SK-N-SH treated with all-trans-retinoic acid at 6 μM for 48 hours (cell line): ENCODE measurements around the gene SLC41A3.

Experiments used
- ATAC-seq: fragments of 200-7000 bp; cut with Tn5 transposase; 3 replicates; pipeline ENCODE4 v1.9.1; 2020; ENCODE audit warnings: mild to moderate bottlenecking, moderate library complexity
- ARNTL ChIP-seq: fragments of 450-650 bp; formaldehyde crosslinking; IDR thresholded peaks from 2 replicates; pipeline ENCODE4 v1.5.0; 2020; ENCODE audit warnings: low read depth, mild to moderate bottlenecking, moderate library complexity, borderline replicate concordance
- BACH2 ChIP-seq: fragments of 250-450 bp; sonication (Bioruptor Pico); IDR thresholded peaks from 2 replicates; pipeline ENCODE4 v1.9.0; 2021; ENCODE audit warnings: mild to moderate bottlenecking, borderline replicate concordance
- CREB5 ChIP-seq: fragments of 250-450 bp; sonication (Bioruptor Pico); IDR thresholded peaks from 2 replicates; pipeline ENCODE4 v1.5.1; 2020; ENCODE audit warnings: low read depth, mild to moderate bottlenecking, moderate library complexity
- CSDC2 ChIP-seq: fragments of 250-450 bp; sonication (Bioruptor Pico); IDR thresholded peaks from 2 replicates; pipeline ENCODE4 v1.5.0; 2020; ENCODE audit warnings: mild to moderate bottlenecking, moderate library complexity
- CSRNP3 ChIP-seq: fragments of 250-450 bp; sonication (Bioruptor Pico); IDR thresholded peaks from 2 replicates; pipeline ENCODE4 v1.5.1; 2021; ENCODE audit warnings: mild to moderate bottlenecking, moderate library complexity
- ESRRG ChIP-seq: fragments of 250-450 bp; sonication (Bioruptor Pico); IDR thresholded peaks from 2 replicates; pipeline ENCODE4 v1.6.1; 2021; ENCODE audit warnings: mild to moderate bottlenecking
- GLIS3 ChIP-seq: fragments of 250-450 bp; sonication (Bioruptor Pico); IDR thresholded peaks from 2 replicates; pipeline ENCODE4 v1.5.0; 2020; ENCODE audit warnings: mild to moderate bottlenecking, moderate library complexity
- ISL1 ChIP-seq: fragments of 250-450 bp; sonication (Bioruptor Pico); IDR thresholded peaks from 2 replicates; pipeline ENCODE4 v2.1.2; 2022; ENCODE audit warnings: mild to moderate bottlenecking, moderate library complexity
- OSR1 ChIP-seq: fragments of 250-450 bp; sonication (Bioruptor Pico); IDR thresholded peaks from 2 replicates; pipeline ENCODE4 v1.8.0; 2022; ENCODE audit warnings: moderate library complexity, mild to moderate bottlenecking, inconsistent platforms
- PATZ1 ChIP-seq: fragments of 250-450 bp; sonication (Bioruptor Pico); IDR thresholded peaks from 2 replicates; pipeline ENCODE4 v1.8.0; 2020; ENCODE audit warnings: mild to moderate bottlenecking, moderate library complexity, borderline replicate concordance
- POU6F1 ChIP-seq: fragments of 250-450 bp; sonication (Bioruptor Pico); IDR thresholded peaks from 2 replicates; pipeline ENCODE4 v1.8.0; 2021; ENCODE audit warnings: low read depth, mild to moderate bottlenecking, moderate library complexity, borderline replicate concordance
- PPARA ChIP-seq: fragments of 250-450 bp; sonication (Bioruptor Pico); IDR thresholded peaks from 2 replicates; pipeline ENCODE4 v1.5.0; 2020; ENCODE audit warnings: mild to moderate bottlenecking, borderline replicate concordance
- SNAI2 ChIP-seq: fragments of 250-450 bp; sonication (Bioruptor Pico); IDR thresholded peaks from 2 replicates; pipeline ENCODE4 v1.5.0; 2020; ENCODE audit warnings: mild to moderate bottlenecking, moderate library complexity
- TCF4 ChIP-seq: fragments of 250-450 bp; sonication (Bioruptor Pico); IDR thresholded peaks from 2 replicates; pipeline ENCODE4 v1.8.0; 2021; ENCODE audit warnings: mild to moderate bottlenecking, moderate library complexity, borderline replicate concordance
- TOX ChIP-seq: fragments of 250-450 bp; sonication (Bioruptor Pico); IDR thresholded peaks from 2 replicates; pipeline ENCODE4 v1.8.0; 2021; ENCODE audit warnings: mild to moderate bottlenecking, moderate library complexity, borderline replicate concordance
- TSHZ2 ChIP-seq: fragments of 250-450 bp; sonication (Bioruptor Pico); IDR thresholded peaks from 2 replicates; pipeline ENCODE4 v1.5.0; 2020; ENCODE audit warnings: mild to moderate bottlenecking, moderate library complexity
- ZC3H10 ChIP-seq: fragments of 250-450 bp; sonication (Bioruptor Pico); IDR thresholded peaks from 2 replicates; pipeline ENCODE4 v1.5.1; 2021; ENCODE audit warnings: mild to moderate bottlenecking, moderate library complexity
- ZFP30 ChIP-seq: fragments of 450-650 bp; formaldehyde crosslinking; IDR thresholded peaks from 2 replicates; pipeline ENCODE4 v1.5.0; 2022; ENCODE audit warnings: mild to moderate bottlenecking, moderate library complexity
- ZNF565 ChIP-seq: fragments of 450-650 bp; formaldehyde crosslinking; conservative IDR thresholded peaks from 2 replicates; pipeline ENCODE4 v1.5.0; 2020; ENCODE audit warnings: low read depth, mild to moderate bottlenecking, moderate library complexity
- ZNF70 ChIP-seq: fragments of 450-650 bp; formaldehyde crosslinking; IDR thresholded peaks from 2 replicates; pipeline ENCODE4 v1.5.0; 2020; ENCODE audit warnings: mild to moderate bottlenecking, moderate library complexity
- ZNF8 ChIP-seq: fragments of 450-650 bp; formaldehyde crosslinking; IDR thresholded peaks from 2 replicates; pipeline ENCODE4 v1.5.0; 2020; ENCODE audit warnings: mild to moderate bottlenecking, moderate library complexity

SLC41A3 gene

GRCh38 chr3:126087552-126088175 lies 3.7 kb upstream of the SLC41A3 start:
- TF ChIP-seq ESRRG (CRISPR knock-in tag) (no peak), ZNF70 (CRISPR knock-in tag) (no peak), ZNF8 (CRISPR knock-in tag) (no peak), PPARA (CRISPR knock-in tag) (no peak), ISL1 (no peak), TSHZ2 (CRISPR knock-in tag) (no peak), GLIS3 (CRISPR knock-in tag) (no peak), SNAI2 (no peak), TOX (CRISPR knock-in tag) (no peak), POU6F1 (CRISPR knock-in tag) (no peak), PATZ1 (CRISPR knock-in tag) (no peak), CREB5 (no peak), CSRNP3 (CRISPR knock-in tag) (no peak), BACH2 (CRISPR knock-in tag) (no peak), ZC3H10 (CRISPR knock-in tag) (no peak), ZNF565 (CRISPR knock-in tag) (no peak), ZFP30 (CRISPR knock-in tag) (no peak), CSDC2 (CRISPR knock-in tag) (no peak), OSR1 (no peak), ARNTL (CRISPR knock-in tag) (no peak)
- no peak for ATAC-seq

- TF ChIP-seq TCF4 (CRISPR knock-in tag): no peak
- TF ChIP-seq ZFP30 (CRISPR knock-in tag): no peak
- no peak for TF ChIP-seq ESRRG (CRISPR knock-in tag)
- no peak for TF ChIP-seq ARNTL (CRISPR knock-in tag)
- no peak for TF ChIP-seq CREB5
- no peak for TF ChIP-seq BACH2 (CRISPR knock-in tag)
- no peak for TF ChIP-seq TOX (CRISPR knock-in tag)
- TF ChIP-seq ZNF8 (CRISPR knock-in tag): no peak
- no peak for ATAC-seq
Measured at GRCh38 chr3:126085841-126086240, 1.9 kb upstream of the SLC41A3 start.
